ENCODE results near the gene ATXN7L1.

DNA sequence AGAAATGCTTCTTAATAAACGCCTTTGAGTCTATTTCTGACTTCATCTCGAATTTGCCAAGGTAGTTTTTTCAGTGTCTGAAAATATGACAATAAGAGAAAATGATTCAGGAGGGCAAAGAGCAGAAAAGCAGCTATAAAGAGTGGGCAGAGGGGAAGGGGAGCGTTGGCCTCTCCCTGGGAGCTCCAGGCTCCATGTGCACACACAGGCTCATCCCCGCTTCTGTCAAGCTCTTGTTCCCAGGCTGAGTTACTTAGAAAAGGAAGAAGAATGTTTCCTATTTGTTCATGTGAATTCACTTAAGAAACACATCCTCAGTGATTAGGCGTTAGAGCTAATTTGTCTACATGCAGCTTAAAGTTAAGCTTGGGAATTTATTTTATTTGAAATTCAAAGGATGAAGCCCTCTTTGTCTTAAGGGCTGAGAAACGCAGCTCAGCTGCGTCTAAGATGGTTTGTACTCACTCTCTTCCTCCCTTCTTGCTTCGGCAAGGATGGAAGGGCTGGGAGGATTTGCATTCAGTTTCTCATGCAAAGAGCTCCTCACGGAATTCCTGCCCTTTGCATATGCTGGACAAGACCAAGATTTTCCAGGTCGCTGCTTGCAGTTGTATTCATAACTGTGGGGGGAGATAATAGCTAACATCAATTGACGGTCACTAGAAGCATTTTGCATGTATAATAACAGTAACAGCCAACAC is 29.0 kb upstream of the ATXN7L1 start:
- no peak for TF ChIP-seq ZNF274 (IDR thresholded peaks at IDR 0.05; ENCODE audit: low read depth, low read length)
- TF ChIP-seq YY1 (IDR thresholded peaks at IDR 0.05; ENCODE audit: insufficient read depth, insufficient read length), result no peak
- no peak for TF ChIP-seq SUZ12 (IDR thresholded peaks at IDR 0.05; ENCODE audit: extremely low read depth, insufficient read depth, insufficient read length)
